GM23338 (cell line): ENCODE results near the gene LRRFIP1.

Source experiments
- CREB1 ChIP-seq: fragments of 250-450 bp; sonication (Bioruptor Pico); IDR thresholded peaks from 2 replicates; pipeline ENCODE4 v1.5.0; 2020; ENCODE audit warnings: low read depth, mild to moderate bottlenecking, moderate library complexity
- CTCF ChIP-seq, 2 experiments: fragments of 200-600 bp in 1 of 2; sonication (generic) in 1 of 2; conservative IDR thresholded peaks; 2 replicates each; pipeline versions ENCODE4 v1.5.1 to v1.6.1; 2016 to 2017; ENCODE audit warnings: antibody characterized with exemption in 2 of 2, low read depth in 2 of 2, mild to moderate bottlenecking in 2 of 2, moderate library complexity in 1 of 2
- REST ChIP-seq: IDR thresholded peaks from one replicate; pipeline ENCODE4 v1.6.1; 2018; ENCODE audit warnings: antibody characterized with exemption; ENCODE audit not compliant: unreplicated experiment

GRCh38 chr2:237662671-237663093, 35.3 kb downstream of the LRRFIP1 start:
- TF ChIP-seq CTCF (conservative IDR thresholded peaks at IDR 0.05; ENCODE audit: low read depth in 2 of 2) (no peak), CREB1 (CRISPR knock-in tag) (no peak), REST (no peak)
